Left lung (tissue), 10 donors: ENCODE measurements around the gene CDK11B. TPM values are rescaled to one million over a fixed set of nuclear protein-coding genes. Genes with fewer than 3 reads are reported as not detected.

Experiments
- ATAC-seq: fragments of 200-7000 bp; cut with Tn5 transposase; one replicate; pipeline ENCODE4 v1.9.1; 2020; ENCODE audit warnings: moderate library complexity
- DNase-seq, 4 donors: peaks; one replicate each; pipeline ENCODE4 v3.0.0-alpha.2; 2013 to 2020
- H3K27ac ChIP-seq, 2 donors: fragments of 200-600 bp; sonication (generic) in 1 of 2; one replicate each; pipeline versions ENCODE4 v1.5.0 to v1.8.0; 2020 to 2021
- H3K27me3 ChIP-seq, 2 donors: fragments of 200-600 bp; sonication (generic) in 1 of 2; one replicate each; pipeline versions ENCODE4 v1.5.0 to v1.8.0; 2020 to 2021
- H3K36me3 ChIP-seq, 2 donors: fragments of 200-600 bp; sonication (generic) in 1 of 2; one replicate each; pipeline versions ENCODE4 v1.5.0 to v1.8.0; 2020 to 2021
- H3K4me1 ChIP-seq, 2 donors: fragments of 200-600 bp; one replicate each; pipeline ENCODE4 v1.8.0; 2021
- H3K4me3 ChIP-seq, 2 donors: fragments of 200-600 bp; sonication (generic) in 1 of 2; one replicate each; pipeline versions ENCODE4 v1.5.0 to v1.8.0; 2020 to 2021; ENCODE audit warnings: mild to moderate bottlenecking in 1 of 2
- H3K9me3 ChIP-seq, 2 donors: fragments of 200-600 bp; sonication (generic) in 1 of 2; one replicate each; pipeline versions ENCODE4 v1.5.0 to v1.8.0; 2020 to 2021
- CTCF ChIP-seq, 2 donors: fragments of 200-600 bp; sonication (generic) in 1 of 2; IDR thresholded peaks; one replicate each; pipeline versions ENCODE4 v1.5.0 to v1.8.0; 2021; ENCODE audit warnings: antibody characterized with exemption in 2 of 2
- intact Hi-C, 2 donors: fragments of 100-400 bp; cut with DNase I; formaldehyde crosslinking; loops; one replicate each; pipeline versions ENCODE4 v1.11.2 to v1.14.2; 2022
- polyA plus RNA-seq, 6 donors: library from polyadenylated mRNA; unstranded; fragments of 120-200 nt; gene quantifications; one replicate each; pipeline ENCODE4 v1.2.1, GENCODE V29; 2013; ENCODE audit not compliant: insufficient read length in 6 of 6
- total RNA-seq, 2 donors: library from RNA; stranded (reverse); fragmentation: NEBNext Ultra II Directional; extraction: Animal tissue kit (Norgen Biotek cat#: 25700); gene quantifications; one replicate each; pipeline ENCODE4 v1.2.1, GENCODE V29; 2021
- donor health status: DM: no; HTN: yes; CAD: no.
- donor health status: DM: no; HTN: no; CAD: no.

CDK11B gene
- total and polyA plus RNA-seq, 8 donors, result 16.3 to 46.8 (median 40.2) TPM

GRCh38 chr1:1671365-1672119, 12.7 kb upstream of the CDK11B start:
- no peak for TF ChIP-seq CTCF (IDR thresholded peaks at IDR 0.05)
- peak in 2 of 4 donors; percentile 30 to 72 for DNase-seq
- H3K4me3 ChIP-seq, result no peak overlapping the region
- ATAC-seq, result no peak
- no peaks in the 10 kb centered on the region for H3K4me1 ChIP-seq
- no peak overlapping the region for H3K27ac ChIP-seq
- no peaks in the 10 kb centered on the region for H3K27me3 ChIP-seq
- peaks cover 0 to 53% of the 10 kb centered on the region in 2 donors for H3K36me3 ChIP-seq
- no peaks in the 10 kb centered on the region for H3K9me3 ChIP-seq
- intact Hi-C loops, result no loop called here

GRCh38 chr1:1670866-1671265, 12.1 kb upstream of the CDK11B start:
- no peak for TF ChIP-seq CTCF (IDR thresholded peaks at IDR 0.05)
- Histone ChIP-seq H3K4me1 (no peaks in the 10 kb centered on the region), H3K4me3 (no peak overlapping the region), H3K36me3 (peaks cover 0 to 60% of the 10 kb centered on the region in 2 donors), H3K27ac (no peak overlapping the region), H3K27me3 (no peaks in the 10 kb centered on the region), H3K9me3 (no peaks in the 10 kb centered on the region)
- intact Hi-C loops, result no loop called here
- ATAC-seq (no peak), DNase-seq (peak in 2 of 4 donors; percentile 20 to 50)

- intact Hi-C loops, result no loop called here
- H3K36me3 ChIP-seq, result peaks cover 0 to 71% of the 10 kb centered on the region in 2 donors
- DNase-seq, result peak in 2 of 4 donors; percentile 24 to 42
Measured at GRCh38 chr1:1669468-1670440, 10.9 kb upstream of the CDK11B start.

GRCh38 chr1:1666526-1666925, 7.7 kb upstream of the CDK11B start:
- peak in 2 of 4 donors; percentile 22 to 67 for DNase-seq
- peaks cover 0 to 55% of the 10 kb centered on the region in 2 donors for H3K36me3 ChIP-seq

More at GRCh38 chr1:1669468-1670440, 10.9 kb upstream of the CDK11B start:
- Histone ChIP-seq H3K27me3 (no peaks in the 10 kb centered on the region), H3K4me3 (no peak overlapping the region), H3K27ac (no peak overlapping the region), H3K4me1 (no peaks in the 10 kb centered on the region), H3K9me3 (no peaks in the 10 kb centered on the region)
- no peak for ATAC-seq
- no peak for TF ChIP-seq CTCF (IDR thresholded peaks at IDR 0.05)

More at GRCh38 chr1:1666526-1666925, 7.7 kb upstream of the CDK11B start:
- intact Hi-C loops, result no loop called here
- TF ChIP-seq CTCF (IDR thresholded peaks at IDR 0.05), result no peak
- H3K4me3 ChIP-seq, result no peak overlapping the region
- ATAC-seq, result no peak
- H3K27me3 ChIP-seq, result no peaks in the 10 kb centered on the region
- H3K4me1 ChIP-seq, result peaks cover 2 to 15% of the 10 kb centered on the region in 2 donors
- no peaks in the 10 kb centered on the region for H3K9me3 ChIP-seq
- no peak overlapping the region for H3K27ac ChIP-seq
